NCI-H69 (cell line): ENCODE results near the gene KCNK13.
"Not testable (repeated sequence)": the region's sequence is repeated elsewhere in the genome, so short reads cannot be mapped to it uniquely, and the experiment has no call there.

ENCODE experiments used
- DNase-seq: peaks from one replicate; lab custom pipeline; 2025; lab: John Stamatoyannopoulos, UW

KCNK13 gene

DNA sequence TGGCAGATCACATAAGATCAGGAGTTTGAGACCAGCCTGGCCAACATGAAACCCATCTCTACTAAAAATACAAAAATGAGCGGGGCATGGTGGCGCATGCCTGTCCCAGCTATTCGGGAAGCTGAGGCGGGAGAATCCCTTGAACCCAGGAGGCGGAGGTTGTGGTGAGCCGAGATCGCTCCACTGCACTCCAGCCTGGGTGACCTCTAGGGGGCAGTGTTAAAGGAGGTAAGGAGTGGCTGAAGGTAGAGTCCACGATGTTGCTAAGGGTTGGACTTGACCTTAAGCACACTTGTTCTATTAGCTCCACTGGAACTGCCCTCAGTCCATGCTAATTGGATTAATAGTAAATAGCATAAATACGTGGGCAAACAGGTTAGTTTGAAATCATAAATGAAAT, 132.1 kb downstream of the KCNK13 start:
- DNase-seq, result peak; percentile 67

DNA sequence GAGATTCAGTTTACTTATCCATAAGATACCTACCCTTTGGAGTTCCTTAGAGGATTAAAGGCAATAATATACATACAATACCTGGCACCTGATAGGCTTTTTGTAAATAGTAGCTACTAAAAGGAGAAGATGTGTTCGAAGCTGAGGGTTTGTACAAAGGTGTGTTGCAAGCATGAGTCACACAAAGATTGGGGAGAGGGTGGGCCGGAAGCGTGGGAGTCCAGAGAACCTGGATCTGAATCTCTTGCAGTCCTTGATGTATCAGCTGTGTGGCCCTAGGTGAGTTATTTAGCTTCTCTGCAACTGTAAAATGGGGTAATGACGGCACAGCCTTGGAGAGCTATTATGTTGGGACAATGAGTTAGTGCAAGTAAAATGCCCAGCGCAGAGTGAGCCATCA, 132.9 kb downstream of the KCNK13 start:
- DNase-seq, result no peak

DNA sequence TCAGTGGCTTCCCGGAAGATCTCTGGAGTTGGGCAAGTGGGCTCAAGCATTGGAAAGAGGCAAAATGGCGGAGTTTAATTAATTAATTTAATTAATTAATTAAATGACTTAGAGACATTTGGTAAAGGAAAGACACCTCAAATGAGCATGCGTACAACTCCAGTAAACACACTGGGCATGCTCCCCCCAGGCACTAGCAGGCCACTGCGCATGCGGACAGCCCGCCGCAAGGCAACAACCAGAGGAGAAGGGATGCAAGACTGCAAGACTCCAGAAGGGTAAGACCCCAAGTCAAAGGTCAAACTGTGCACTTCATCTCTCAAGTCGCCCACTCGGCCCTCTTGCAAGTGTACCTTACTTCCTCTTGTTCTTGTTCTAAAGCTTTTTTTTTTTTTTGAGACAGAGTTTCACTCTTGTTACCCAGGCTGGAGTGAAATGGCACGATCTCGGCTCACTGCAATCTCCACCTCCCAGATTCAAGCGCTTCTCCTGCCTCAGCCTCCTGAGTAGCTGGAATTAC, 136.8 kb downstream of the KCNK13 start:
- no peak for DNase-seq

DNA sequence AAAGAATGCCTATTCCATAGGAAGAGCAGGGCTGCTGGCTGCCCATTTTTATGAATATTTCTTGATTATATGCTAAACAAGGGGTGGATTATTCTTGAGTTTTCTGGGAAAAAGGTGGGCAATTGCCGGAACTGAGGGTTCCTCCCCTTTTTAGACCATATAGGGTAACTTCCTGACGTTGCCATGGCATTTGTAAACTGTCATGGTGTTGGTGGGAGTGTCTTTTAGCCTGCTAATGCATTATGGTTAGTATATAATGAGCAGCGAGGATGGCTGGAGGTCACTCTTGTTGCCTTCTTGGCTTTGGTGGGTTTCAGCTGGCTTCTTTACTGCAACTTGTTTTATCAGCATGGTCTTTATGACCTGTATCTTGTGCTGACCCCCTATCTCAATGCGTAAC, 138.8 kb downstream of the KCNK13 start:
- DNase-seq, result not testable (repeated sequence)

DNA sequence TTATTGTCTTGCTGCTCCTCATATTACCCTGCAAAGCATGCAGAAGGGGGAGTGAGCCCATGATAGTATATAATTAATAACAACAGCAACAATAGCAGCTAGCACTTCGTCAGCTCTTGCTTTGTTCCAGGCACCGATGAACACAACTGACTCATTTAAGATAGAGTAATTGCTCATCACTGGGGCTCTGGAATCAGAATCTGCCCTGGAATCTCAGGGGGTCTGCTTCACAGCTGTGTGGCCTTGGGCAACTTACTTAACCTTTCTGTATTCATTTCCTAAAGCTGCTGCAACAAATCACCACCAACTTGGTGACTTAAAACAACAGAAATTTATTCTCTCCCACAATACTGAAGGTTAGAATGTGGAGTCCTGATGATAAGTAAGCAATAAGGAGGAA, 139.6 kb downstream of the KCNK13 start:
- DNase-seq, result peak; percentile 33

DNA sequence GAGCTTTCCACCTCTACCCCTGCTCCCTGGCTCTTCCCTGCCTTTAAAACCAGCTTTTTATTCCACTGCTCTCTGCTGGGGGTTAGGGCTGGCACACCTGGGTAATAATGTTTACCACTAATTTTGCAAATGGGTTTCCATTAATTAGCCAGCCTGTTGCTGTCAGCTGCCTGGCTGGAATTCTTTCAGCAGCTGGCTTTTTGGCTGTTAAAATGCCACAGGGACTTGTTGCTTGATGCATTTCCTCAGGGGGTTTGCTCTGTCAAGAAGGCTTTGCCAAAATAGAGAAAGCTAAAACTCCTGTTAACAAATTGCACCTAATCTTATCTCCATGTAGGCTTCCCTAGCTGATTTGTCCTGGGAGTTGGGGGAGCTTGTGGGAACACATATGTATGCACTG, 142.7 kb downstream of the KCNK13 start:
- DNase-seq, result peak; percentile 100

DNA sequence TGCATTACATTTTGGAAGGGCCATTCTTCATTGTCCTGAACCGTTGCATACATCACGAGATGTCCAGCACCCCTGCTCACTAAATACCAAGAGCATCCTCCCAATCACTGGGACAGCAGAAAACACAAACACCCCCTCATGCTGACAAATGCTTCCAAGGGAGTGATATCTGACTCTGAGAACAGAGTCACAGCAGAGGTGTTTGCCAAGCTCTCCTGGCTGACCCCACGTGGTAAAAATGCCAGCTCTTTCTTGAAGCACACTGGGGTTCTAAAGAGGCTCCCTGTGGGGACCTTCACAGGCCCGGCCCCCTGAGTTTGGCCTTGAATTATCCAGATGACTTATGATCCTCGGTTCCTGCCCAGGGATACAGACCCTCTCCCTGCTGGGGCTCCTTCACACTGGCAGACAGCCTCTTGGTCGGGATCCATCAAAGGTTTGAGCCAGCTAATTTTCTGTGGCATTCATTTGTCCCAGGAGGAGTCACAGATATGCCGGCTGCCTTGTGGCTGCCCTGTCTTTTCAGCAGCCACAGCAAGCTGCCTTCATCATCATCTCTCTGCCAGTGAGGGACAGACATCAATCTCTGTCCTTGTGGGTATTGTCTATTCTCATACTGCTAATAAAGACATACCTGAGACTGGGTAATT, 151.4 kb downstream of the KCNK13 start:
- DNase-seq, result no peak

DNA sequence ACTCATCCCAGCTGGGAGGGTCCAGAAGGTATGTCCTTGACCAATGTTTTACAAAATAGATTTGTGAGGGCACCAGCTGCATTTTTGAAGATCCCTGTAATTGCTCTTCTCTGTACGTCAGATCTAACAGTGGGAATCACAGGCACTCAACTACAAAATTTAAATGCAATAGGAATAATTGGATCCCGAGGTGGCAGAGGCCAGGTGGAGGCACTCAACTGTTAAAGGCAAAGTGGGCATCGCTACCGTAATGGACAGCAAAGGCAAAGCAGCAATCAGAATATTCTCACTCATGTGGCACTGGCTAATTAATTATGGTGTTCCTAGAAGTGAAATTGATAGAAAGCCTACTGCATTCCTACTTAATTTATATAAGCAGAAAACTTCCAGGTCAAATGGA, 166.7 kb downstream of the KCNK13 start:
- DNase-seq, result no peak

DNA sequence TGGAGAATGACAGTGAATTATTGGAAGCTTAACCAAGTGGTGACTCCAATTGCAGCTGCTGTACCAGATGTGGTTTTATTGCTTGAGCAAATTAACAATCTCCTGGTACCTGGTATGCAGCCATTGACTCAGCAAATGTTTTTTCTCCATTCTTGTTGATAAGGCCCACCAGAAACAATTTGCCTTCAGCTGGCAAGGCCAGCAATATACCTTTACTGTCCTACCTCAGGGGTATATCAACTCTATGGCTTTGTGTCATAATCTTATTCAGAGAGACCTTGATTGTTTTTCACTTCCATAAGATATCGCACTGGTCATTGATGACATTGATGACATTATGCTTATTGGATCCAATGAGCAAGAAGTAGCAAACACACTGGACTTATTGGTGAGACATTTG, 168.1 kb downstream of the KCNK13 start:
- DNase-seq, result peak; percentile 7
